Fibroblast of lung (primary cell): Measurements from ENCODE around the gene PAK6. TPM values are rescaled to one million over a fixed set of nuclear protein-coding genes. Genes with fewer than 3 reads are reported as not detected.

ENCODE experiments used
- DNase-seq, 2 donors: peaks; one replicate each; pipeline versions ENCODE4 v3.0.0 to v3.0.0-alpha.2; 2010; ENCODE audit warnings: low read depth in 2 of 2
- H2AFZ ChIP-seq: 2 replicates; pipeline ENCODE4 v1.5.1; 2012; ENCODE audit warnings: low read length, control low read depth, inconsistent platforms
- H3K27ac ChIP-seq: 2 replicates; pipeline ENCODE4 v1.5.1; 2011; ENCODE audit warnings: low read length, control low read depth; ENCODE audit not compliant: insufficient read depth
- H3K27me3 ChIP-seq: 2 replicates; pipeline ENCODE4 v1.5.1; 2011; ENCODE audit warnings: mild to moderate bottlenecking, low read length; ENCODE audit not compliant: control insufficient read depth, insufficient read depth
- H3K36me3 ChIP-seq: 2 replicates; pipeline ENCODE4 v1.5.1; 2011; ENCODE audit warnings: low read length; ENCODE audit not compliant: control insufficient read depth, insufficient read depth
- H3K4me1 ChIP-seq: 2 replicates; pipeline ENCODE4 v1.5.1; 2011; ENCODE audit warnings: low read length; ENCODE audit not compliant: control insufficient read depth, insufficient read depth; ENCODE audit errors: extremely low read depth
- H3K4me2 ChIP-seq: 2 replicates; pipeline ENCODE4 v1.5.1; 2011; ENCODE audit warnings: low read length, control low read depth; ENCODE audit not compliant: insufficient read depth; ENCODE audit errors: extremely low read depth
- H3K4me3 ChIP-seq, 4 experiments: fragments of 200-600 bp in 1 of 4; sonication (generic) in 1 of 4; replicated peaks in 1 of 4; 2 replicates each; pipeline ENCODE4 v1.5.1; 2011 to 2016; ENCODE audit warnings: low read length in 4 of 4, low read depth in 3 of 4, mild to moderate bottlenecking in 3 of 4, control low read depth in 2 of 4, inconsistent platforms in 1 of 4, mixed read lengths in 1 of 4; ENCODE audit not compliant: insufficient read depth in 1 of 4; ENCODE audit errors: control extremely low read depth in 1 of 4
- H3K79me2 ChIP-seq: 2 replicates; pipeline ENCODE4 v1.5.1; 2012; ENCODE audit warnings: mild to moderate bottlenecking, low read length, inconsistent platforms; ENCODE audit not compliant: control insufficient read depth, insufficient read depth
- H3K9ac ChIP-seq: 2 replicates; pipeline ENCODE4 v1.5.1; 2011; ENCODE audit warnings: mild to moderate bottlenecking, low read length, control low read depth; ENCODE audit not compliant: insufficient read depth
- H3K9me3 ChIP-seq: 2 replicates; pipeline ENCODE4 v1.5.1; 2012; ENCODE audit warnings: low read depth, low read length; ENCODE audit not compliant: control insufficient read depth, insufficient read depth
- H4K20me1 ChIP-seq: 2 replicates; pipeline ENCODE4 v1.5.1; 2011; ENCODE audit warnings: low read length; ENCODE audit not compliant: control insufficient read depth, insufficient read depth; ENCODE audit errors: extremely low read depth
- CTCF ChIP-seq, 2 donors: IDR thresholded peaks in 1 of 2; conservative IDR thresholded peaks in 1 of 2; 1 replicate in 1 of 2; 2 replicates in 1 of 2; pipeline ENCODE4 v1.5.1; 2011 to 2012; ENCODE audit warnings: low read length in 2 of 2, control low read depth in 1 of 2, inconsistent platforms in 1 of 2, low read depth in 1 of 2, mild to moderate bottlenecking in 1 of 2
- EZH2 ChIP-seq: IDR thresholded peaks from 2 replicates; pipeline ENCODE4 v1.5.1; 2012; ENCODE audit warnings: low read length, control low read depth, mild to moderate bottlenecking; ENCODE audit errors: missing control alignments
- polyA plus RNA-seq, 2 donors: library from polyadenylated mRNA; depleted of rRNA in 1 of 2; stranded (reverse) in 1 of 2; unstranded in 1 of 2; fragments of >200 nt; gene quantifications; 2 replicates each; pipeline ENCODE4 v1.2.1, GENCODE V29; 2011 to 2012; ENCODE audit warnings: missing spikeins in 1 of 2
- total RNA-seq: library from RNA; depleted of rRNA; stranded (reverse); fragments of >200 nt; gene quantifications from 2 replicates; pipeline ENCODE4 v1.2.1, GENCODE V29; 2014

The PAK6 gene
- total and polyA plus RNA-seq, 2 donors (not counting 1 experiment from before 2014, with no cell fraction given): 0.03 TPM; not detected in 1

GRCh38 chr15:40323953-40324937 is 85.4 kb downstream of the PAK6 start:
- Histone ChIP-seq H3K27ac (no peak overlapping the region), H3K36me3 (no peaks in the 10 kb centered on the region), H2AFZ (no peak overlapping the region), H3K9me3 (no peaks in the 10 kb centered on the region), H3K27me3 (no peaks in the 10 kb centered on the region), H3K4me1 (peaks cover 12% of the 10 kb centered on the region), H3K9ac (peak overlapping the region; percentile 68), H3K4me2 (peak overlapping the region; percentile 87), H3K79me2 (peaks cover 4% of the 10 kb centered on the region), H4K20me1 (no peaks in the 10 kb centered on the region), H3K4me3 (peak overlapping the region; percentile 55 to 66 (median 61))
- no peak for DNase-seq
- TF ChIP-seq EZH2: no peak
- no peak for TF ChIP-seq CTCF (conservative IDR thresholded peaks at IDR 0.05 in 1 of 2, IDR thresholded peaks at IDR 0.05 in 1 of 2; ENCODE audit: low read depth in 1 of 2, low read length in 2 of 2)

- no peak for TF ChIP-seq CTCF (conservative IDR thresholded peaks at IDR 0.05 in 1 of 2, IDR thresholded peaks at IDR 0.05 in 1 of 2; ENCODE audit: low read depth in 1 of 2, low read length in 2 of 2)
- TF ChIP-seq EZH2: no peak
- Histone ChIP-seq H4K20me1 (no peaks in the 10 kb centered on the region), H3K27me3 (no peaks in the 10 kb centered on the region), H3K9ac (no peak overlapping the region), H3K27ac (no peak overlapping the region), H2AFZ (no peak overlapping the region), H3K9me3 (no peaks in the 10 kb centered on the region), H3K79me2 (peaks cover 4% of the 10 kb centered on the region), H3K4me2 (peak overlapping the region; percentile 87), H3K4me1 (peaks cover 12% of the 10 kb centered on the region), H3K4me3 (peak overlapping the region; percentile 55 to 66 (median 61)), H3K36me3 (no peaks in the 10 kb centered on the region)
- DNase-seq: no peak
Observed at GRCh38 chr15:40325188-40325587, 86.3 kb downstream of the PAK6 start.

- H3K9ac ChIP-seq: no peak overlapping the region
- no peaks in the 10 kb centered on the region for H3K9me3 ChIP-seq
- no peaks in the 10 kb centered on the region for H3K36me3 ChIP-seq
- no peak for TF ChIP-seq CTCF (conservative IDR thresholded peaks at IDR 0.05 in 1 of 2, IDR thresholded peaks at IDR 0.05 in 1 of 2; ENCODE audit: low read depth in 1 of 2, low read length in 2 of 2)
- no peak for TF ChIP-seq EZH2
- H2AFZ ChIP-seq: no peak overlapping the region
- H4K20me1 ChIP-seq: no peaks in the 10 kb centered on the region
- no peak overlapping the region for H3K4me2 ChIP-seq
- peaks cover 12% of the 10 kb centered on the region for H3K4me1 ChIP-seq
- DNase-seq: no peak
- no peak overlapping the region for H3K27ac ChIP-seq
- H3K79me2 ChIP-seq: peaks cover 4% of the 10 kb centered on the region
- H3K4me3 ChIP-seq: no peak overlapping the region
- H3K27me3 ChIP-seq: no peaks in the 10 kb centered on the region
Observed at GRCh38 chr15:40325700-40326099, 86.8 kb downstream of the PAK6 start.
